Midbrain (tissue), 1 donor: Measurements from ENCODE around the gene ITPR1.

Source experiments
- DNase-seq: peaks from one replicate; lab custom pipeline; 2025; lab: John Stamatoyannopoulos, UW

The ITPR1 gene

DNA sequence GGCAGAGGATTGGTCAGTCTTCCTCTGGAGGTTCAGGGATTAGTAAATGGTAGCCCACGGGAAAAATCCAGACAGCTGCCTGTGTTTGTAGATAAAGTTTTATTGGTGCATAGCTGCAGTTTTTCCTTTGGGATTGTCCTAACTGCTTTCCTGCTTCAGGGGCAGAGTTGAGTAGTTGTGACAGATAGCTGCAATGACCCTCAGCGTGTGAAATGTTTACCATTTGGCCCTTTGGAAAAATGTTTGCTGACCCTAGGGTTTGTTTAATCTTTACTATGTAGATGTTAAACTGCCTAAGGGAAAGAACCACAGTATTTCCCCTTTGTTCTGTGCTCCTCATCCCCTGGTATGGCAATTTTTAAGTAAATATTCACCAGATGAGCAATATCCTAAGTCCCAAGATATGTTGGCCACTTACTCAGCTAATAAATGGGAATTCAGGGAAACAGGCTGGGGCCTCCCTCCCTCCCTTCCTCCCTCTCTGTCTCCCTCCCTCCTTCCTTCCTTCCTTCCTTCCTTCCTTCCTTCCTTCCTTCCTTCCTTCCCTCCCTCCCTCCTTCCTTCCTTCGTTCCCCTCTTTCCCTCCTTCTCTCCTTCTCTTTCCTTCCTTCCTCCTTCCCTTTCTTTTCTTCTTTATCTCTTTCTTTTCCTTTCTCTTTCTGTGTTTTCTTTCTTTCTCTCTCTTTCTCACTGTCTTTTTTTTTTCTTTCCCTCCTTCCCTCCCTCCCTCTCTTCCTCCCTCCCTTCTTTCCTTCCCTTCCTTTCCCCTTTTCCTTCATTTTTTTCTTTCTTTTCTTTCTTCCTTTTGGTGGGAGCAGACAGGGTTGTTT, 251.5 kb downstream of the ITPR1 start:
- DNase-seq = no peak

DNA sequence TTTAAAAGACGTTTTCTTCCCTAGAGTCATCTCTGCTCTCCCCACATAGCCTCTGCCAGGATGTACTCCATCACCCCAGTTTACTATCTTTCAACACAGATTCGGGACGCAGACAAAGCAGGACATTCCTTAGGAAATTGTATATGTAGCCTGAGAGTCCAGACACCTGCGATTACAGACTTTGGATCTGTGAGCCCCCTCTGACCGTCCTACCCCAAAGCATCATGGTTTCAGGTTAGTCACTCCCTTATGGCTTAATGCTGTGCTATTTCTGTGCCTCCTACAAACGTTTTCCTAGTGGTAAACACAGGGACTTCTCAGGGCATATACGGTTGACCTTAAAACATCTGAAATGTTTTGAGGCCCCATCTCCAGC, 252.1 kb downstream of the ITPR1 start:
- no peak for DNase-seq

DNA sequence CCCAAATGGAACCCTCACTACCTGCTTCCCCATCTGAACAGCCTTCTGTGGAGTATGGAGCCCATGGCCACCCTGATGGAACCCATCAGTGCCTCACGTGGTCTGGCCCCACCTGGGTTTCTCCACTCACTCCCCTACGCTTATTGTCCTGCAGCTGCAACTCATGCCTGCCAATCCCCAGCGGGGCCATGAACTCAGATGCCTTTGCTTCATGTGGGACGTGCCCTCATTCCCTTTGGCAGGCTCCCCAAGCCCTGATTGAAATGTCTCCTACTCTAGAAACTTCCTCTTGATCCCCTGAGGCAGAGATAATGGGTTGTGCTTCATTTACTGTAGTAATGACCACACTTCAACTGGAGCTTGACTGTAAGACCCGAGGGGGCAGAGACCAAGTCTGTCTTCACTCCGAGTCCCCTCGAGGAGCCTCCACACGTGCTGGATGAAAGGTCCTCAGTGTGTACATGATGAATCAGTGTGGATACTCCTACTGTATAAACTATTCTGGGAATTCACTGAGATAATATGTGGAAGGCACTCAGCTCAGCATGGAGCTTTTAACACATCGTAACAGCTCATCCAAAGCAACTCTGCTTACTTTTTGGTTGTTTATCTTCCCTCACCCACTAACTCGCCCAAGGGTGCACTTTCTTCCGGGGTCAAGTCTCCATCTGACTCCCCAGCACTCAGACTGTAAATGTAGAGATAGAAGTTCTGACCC, 253.3 kb downstream of the ITPR1 start:
- no peak for DNase-seq

DNA sequence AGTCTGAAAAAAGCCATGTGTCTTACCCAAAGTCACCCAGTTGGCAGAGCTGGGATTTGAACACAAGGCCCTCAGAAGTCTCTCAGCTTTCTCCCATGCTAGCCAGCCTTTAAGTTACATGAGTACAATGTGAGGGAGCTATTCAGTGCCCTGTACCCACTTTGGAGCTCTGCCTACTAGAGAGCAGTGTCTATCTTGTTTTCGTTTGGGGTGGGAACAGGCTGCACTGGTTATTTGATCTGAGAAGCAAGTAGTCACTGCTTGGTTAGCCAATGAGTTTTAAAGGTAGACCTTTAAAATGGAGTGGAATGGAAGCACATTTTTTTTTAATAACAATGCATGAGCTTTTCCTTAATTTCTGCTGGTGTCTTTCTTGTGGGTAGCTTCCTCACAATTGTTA, 255.0 kb downstream of the ITPR1 start:
- DNase-seq = no peak

DNA sequence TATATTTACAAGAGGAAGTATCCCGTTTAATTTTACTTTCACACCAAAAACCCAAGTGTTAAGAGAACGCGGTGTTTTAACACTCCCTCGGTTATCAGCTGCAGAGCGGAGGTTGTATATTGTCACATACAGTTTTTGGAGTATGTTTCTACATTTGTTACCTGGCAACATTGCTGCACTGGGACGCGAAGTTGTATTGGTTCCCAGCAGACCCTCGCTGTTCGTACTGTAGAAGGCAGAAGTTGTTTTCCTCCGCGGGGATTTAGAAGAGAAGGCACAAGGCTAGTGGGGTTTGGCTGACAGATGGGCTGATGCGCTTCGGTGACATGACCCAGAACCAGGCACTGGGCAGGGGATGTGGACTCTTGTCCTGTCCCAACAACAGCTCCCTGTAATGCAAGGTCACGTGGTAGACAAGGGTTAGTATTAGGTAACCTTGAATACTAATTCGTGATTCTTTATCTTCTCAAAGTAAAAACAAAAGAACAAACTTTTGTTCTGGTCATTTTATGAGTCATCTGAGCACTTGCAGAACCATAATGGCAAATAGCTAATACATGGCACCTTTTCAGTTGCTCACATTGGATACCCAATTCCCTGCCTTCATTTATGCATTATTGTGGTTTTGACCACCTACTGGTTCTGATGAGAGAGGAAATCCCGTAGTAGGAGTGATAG, 255.7 kb downstream of the ITPR1 start:
- no peak for DNase-seq

DNA sequence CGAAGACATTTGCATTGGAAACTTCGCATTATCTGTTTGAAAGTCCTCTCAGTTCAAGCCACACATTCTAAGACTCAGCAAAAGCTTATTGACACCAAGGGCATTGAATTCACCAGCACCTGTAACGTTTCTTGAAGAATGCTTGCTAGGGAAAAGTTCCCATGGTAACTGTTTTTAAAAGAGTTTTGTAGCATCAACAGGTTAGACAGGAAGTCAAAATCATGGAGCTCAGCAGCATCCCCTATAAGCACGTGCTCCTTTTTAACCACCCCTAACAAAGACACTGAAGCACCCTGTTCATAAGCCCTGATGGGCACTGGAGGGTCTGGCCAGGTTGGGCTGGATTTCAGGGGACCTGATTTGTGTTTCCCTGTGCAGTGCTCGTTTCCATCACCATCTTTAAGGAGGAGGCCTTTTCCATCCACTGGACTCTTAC, 256.4 kb downstream of the ITPR1 start:
- DNase-seq = no peak

DNA sequence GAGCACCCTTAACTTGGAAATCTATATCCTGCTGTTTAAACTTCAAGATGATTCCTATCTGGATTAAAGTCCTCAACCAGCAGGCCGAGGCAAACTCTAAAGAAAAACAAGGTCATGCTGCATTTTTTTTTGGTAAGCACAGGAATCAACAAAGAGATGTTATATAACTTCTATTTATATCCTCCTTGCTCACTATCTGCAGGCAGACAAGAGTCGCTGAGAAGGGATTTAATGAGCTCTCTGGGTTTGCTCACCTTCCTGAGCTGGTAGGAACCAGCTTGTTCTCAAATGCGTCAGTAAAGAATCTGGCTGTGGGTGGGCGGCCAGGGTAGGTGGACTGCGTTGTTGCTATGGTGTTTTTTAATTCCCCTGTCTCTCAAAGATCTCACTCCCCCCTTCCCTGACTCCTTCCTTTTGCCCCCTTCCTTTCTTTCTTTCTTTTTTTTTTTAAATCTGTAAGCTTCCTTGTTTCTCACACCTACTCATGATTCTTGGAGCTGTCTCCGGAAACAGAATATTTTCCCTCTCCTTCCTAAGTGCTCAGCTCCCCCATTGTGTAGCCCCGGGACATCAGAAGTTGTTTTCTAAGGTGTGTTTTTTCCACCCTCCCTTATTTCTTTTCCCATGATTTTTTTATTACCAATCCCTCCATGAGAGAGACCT, 257.3 kb downstream of the ITPR1 start:
- peak; percentile 27 for DNase-seq

DNA sequence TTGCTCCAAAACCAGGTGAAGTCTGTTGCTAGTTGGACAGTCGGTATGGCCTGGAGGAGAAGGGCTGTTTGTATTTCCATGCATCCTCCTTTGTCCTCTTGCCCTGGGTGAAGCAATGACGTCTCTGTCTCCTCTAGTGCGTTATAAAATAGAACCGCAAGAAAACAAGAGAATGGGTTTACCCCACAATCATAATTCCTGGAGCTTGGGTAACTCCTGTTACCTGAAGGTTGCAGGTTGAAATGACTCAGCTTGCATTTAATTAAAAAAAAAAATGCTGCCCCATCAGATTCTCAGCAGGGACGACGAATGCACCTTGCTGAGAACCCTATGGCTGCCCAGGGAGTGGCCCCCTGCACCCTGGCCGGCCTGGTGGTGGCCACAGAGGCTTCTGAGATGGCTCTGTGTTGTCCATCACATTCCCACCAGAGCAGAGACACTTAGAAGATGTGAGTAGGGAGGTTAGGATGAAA, 257.9 kb downstream of the ITPR1 start:
- DNase-seq = no peak

DNA sequence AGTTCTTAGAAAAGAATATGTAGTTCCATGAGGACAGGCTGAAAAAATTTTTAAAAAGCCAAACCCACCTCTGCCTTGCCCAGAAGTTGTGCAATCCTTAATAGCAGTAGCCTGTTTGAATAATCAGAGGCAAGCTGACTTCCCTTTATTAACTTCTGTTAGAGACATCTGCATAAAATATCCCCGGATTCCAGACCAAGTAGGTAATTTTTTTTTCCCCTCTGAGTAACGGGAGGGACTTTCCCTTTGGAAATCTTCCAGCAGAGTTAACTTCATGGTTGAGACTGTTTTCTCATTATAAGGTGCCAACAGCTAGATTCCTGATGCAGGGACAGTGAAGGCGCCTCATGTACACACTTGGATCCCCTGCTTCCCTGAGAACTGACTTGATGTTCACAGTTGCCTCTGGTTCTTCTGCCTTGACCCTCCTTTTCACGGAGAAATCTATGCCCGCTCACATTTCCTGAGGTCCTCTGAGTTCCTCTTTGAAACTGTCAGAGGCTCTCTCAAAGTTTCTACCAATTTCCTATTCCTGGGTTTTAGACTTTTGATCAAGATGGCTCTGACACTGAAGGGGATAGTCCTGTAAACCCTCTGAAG, 258.5 kb downstream of the ITPR1 start:
- peak; percentile 26 for DNase-seq

DNA sequence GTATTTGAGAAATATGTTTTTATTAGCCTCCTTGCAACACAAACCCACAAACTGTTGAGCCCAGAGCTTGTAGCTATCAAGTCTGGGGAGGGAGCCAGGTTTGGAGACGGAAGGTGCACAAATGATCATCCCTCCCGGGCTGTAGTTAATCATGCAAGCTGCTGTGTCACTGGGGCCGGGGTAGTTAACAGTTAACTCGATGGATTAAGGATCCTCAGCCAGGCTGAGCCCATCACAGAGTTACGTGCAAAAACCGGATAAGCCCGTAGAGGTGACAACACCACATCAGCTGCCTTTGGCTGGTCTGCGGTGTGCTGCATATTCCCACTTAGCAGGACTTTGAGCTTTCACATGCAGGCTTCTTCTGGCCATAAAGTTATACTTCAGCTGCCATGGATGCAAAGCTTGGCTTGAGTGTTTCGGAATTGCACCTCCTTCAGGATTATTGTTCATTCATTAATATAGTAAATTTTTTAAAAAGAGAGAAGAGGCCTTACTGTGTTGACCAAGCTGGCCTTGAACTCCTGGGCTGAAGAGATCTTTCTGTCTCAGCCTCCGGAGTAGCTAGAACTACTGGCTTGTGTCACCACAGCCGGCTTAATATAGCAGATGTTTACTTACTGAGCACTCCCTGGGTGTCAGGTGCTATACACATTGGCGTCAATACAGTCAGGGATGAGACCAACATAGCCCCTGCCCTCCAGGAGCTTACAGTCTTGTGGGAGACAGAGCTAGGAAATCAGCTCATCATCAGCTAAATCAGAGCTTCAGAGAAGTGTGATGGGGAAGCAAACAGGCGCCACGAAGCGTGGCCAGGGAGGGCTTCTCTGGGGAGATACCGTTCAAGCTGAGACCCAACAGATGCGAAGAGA, 259.3 kb downstream of the ITPR1 start:
- DNase-seq = no peak

DNA sequence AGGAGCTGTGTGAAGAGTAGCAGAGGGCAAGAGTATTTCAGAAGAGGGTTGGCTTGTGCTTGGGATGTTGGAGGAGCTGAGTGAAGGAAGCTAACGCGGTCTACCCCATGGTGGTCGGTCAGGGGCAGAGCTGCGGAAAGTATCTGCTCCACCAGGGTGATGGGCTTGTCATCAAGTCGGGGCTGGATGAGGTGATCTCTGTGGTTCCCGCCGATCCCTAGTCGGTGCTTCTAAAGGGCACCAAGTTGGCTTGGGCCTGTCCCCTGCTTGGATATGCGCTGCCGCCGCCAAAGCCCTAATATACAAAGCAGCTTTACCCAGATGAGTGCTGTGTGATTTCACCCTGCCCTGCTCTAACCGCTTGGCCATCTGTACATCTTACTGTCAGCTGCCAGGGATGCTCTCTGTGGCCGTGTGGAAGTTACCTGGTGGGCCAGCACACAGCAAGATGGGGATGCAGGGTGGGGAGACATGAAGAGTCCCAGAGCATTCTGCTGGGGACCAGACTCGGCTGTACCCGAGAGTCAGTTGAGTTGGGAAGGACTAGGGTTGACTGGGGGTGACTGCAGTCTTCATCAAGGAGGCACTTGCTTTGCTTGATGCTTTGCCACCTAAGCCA, 260.0 kb downstream of the ITPR1 start:
- no peak for DNase-seq

DNA sequence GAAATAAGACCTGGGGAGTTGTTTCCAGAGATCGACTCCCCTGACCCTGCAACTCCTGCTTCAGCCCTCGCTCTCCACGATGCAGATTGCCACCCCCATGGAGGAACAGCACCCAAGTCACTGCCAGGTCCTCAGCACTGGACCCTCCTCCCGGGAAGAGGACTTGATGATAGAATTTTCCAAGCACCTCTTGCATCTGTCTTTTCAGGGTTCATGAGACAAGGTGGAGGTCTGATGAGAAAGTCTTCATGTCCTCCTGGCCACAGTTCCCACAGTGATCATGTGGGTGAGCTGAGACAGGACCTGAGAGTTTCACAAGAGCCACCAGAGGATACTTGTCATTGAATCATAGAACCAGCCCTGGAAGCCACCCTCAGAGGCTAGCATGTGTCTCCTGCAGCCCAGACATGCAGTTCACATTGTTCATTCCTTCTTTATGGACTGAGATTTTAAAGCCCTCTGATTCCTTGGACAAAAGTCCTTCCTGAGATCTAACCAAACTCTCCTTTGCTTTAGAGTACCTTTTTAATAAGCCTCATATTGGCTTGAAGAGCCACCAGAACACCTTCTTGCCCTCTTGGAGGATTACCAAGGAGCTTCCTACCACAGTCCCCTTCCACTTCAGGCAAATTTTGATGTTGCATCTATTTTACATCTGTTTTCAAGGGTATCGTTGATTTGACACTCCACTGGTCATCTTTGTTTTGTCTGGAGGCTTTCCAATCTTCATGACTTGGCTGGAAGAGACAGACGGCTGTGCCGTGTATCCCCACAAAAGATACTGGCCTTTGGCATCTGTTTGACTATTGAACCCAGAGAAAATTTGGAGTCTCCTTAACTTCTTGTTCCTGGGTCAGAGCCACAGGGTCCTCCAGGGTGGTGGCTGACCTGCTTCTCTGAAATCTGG, 261.3 kb downstream of the ITPR1 start:
- no peak for DNase-seq

DNA sequence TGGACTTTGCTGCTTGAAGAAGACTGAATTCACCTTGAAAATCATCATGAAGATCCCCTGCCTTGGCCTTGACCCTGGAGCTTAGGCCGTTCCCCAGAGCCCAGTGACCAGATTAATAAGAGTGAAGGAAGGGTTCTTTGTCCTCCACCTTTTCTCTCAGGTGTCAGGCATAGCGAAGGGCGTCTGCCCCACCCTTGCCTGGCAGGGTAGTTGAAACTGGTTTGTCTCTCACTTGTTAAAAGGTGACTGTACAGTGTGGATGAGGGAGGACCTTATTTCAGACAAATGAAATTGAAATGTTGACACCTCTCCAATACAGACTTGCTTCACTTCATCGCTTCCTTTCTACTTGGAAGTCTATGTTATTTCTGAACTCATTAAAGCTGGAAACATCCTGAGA, 262.4 kb downstream of the ITPR1 start:
- no peak for DNase-seq

DNA sequence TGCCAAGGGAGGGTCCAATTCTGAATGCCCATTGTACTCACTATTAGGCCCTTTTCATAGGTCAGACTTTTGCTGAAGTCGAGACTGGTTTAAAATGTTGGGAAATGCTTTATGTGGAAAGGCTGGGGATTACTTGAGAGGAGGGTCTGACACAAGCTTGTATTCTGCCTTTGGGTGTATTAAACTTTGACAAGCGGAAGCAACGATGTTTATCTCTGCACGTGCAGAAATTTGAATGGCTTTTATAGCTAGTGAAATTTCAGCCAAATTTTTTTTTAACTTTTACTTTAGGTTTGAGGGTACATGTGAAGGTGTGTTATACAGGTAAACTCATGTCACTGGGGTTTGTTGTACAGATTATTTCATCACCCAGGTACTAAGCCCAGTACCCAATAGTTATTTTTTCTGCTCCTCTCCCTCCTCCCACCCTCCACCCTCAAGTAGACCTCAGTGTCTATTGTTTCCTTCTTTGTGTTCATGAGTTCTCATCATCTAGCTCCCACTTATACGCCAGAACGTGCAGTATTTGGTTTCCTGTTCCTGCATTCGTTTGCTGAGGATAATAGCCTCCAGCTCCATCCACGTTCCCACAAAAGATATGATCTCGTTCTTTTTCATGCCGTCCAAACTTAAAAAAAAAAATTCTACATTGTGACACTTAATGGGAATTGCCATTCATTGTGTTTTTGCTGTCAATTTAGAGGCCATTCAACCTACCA, 263.1 kb downstream of the ITPR1 start:
- DNase-seq = no peak

DNA sequence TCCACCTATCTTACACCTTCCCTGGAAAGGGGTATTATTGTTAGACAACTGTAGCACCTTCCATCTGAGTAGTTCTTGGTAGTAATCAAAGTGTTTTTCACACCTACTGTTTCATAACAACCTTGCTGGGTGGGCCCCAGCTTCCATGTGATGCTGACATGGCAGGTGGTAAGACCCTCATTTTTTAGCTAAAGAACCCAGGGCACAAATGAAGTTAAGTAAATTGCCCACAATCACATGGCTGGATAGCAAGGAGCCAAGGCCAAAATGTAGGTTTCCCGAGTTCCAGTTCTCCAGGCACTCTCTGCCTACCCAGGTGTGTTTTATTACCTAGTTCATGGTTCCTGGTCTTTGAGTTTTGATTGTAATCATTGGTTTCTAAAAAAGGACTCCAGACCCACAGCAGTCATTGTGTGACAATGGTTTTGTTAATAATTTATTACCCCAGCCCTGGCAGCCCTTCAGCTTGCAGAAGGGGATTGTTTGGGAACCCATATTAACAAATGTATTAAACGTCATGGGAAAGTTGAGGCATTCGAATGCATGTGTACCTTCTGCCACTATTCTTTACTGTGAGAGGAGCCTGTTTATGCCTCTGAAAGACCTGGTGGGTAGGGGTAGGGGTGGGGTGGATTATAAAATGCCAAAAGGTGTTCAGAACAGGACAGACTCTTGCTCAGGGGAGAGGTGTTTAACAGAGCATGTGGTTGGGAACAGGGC, 263.9 kb downstream of the ITPR1 start:
- DNase-seq = no peak

DNA sequence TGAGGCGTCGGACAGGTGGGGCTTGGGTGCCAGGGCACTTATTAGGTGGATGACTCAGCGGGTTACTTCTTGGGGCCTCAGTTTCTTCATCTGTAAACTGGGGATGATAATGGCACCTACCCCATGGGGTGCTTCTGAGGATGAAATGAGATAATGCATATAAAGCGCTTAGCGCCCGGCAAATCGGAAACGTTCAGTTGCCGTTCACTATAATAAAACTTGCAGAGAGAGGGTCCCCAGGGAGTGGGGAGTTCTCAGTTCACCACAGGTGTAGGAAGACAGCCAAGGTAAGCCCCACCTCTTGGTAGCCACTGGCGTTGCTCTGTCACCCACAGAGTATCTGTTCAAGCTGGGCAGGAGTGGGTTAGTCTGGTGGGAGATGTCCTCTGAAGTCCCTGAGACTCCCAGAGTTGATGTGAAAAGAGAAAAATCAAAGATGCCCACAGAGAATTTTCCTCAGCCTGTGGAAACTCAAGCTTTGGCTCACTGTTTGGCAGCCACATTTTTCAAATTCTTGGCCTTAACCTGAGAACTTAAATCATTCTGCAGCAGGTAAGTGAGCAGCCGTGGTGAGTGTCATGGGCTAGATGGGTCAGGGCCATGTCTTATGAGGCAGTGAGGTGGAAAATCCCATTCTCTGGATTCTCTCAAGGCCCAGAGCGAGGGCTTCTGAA, 264.6 kb downstream of the ITPR1 start:
- DNase-seq = no peak

DNA sequence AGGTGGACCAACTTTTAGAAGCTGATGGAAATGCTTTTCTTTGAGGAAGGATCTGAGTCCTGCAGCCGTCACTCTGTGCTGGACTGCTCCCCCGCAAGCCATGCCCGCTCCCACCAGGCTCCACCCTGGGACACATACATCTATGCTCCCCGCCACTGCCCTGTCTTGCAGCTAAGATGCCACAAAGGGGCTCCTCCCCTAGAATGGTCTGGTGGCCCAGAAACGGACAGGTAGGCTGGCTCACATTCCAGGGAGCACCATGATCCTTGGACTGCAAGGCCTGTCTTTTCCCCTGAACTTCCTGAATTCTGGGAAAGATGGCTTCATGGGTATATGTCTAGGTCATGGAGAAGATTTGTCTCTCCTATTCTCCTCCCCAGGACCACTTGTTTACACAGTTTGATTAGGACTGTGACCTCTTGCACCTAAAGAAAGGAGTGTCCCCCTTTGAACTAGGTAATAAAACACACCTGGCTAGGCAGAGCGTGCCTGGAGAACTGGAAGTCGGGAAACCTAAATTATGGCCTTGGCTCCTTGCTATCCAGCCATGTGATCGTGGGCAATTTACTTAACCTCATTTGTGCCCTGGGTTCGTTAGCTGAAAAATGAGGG, 265.2 kb downstream of the ITPR1 start:
- DNase-seq = no peak
